Endodermal cell (in vitro differentiated cells): ENCODE data around the gene ARHGAP44. TPM values are rescaled to one million over a fixed set of nuclear protein-coding genes. Genes with fewer than 3 reads are reported as not detected.
A peak's percentile ranks its signal among the peaks of the same experiment; 100 is the strongest.

Source experiments
- DNase-seq: peaks from one replicate; pipeline ENCODE4 v3.0.0-alpha.2; 2017
- H3K27ac ChIP-seq: 2 replicates; pipeline ENCODE4 v1.5.1; 2013; ENCODE audit warnings: mild to moderate bottlenecking, low read depth, low read length, moderate library complexity
- H3K27me3 ChIP-seq: 2 replicates; pipeline ENCODE4 v1.6.1; 2013; ENCODE audit warnings: mild to moderate bottlenecking, low read length, moderate library complexity; ENCODE audit not compliant: insufficient read depth, control insufficient read depth, poor library complexity, severe bottlenecking
- H3K36me3 ChIP-seq: 2 replicates; pipeline ENCODE4 v1.7.0; 2013; ENCODE audit warnings: mild to moderate bottlenecking, low read length, moderate library complexity; ENCODE audit not compliant: control insufficient read depth, insufficient read depth
- H3K4me1 ChIP-seq: one replicate; pipeline ENCODE4 v1.7.0; 2013; ENCODE audit warnings: low read length; ENCODE audit not compliant: control insufficient read depth, insufficient read depth
- H3K4me3 ChIP-seq: 2 replicates; pipeline ENCODE4 v1.5.1; 2013; ENCODE audit warnings: mild to moderate bottlenecking, low read length, moderate library complexity
- H3K9ac ChIP-seq: 2 replicates; pipeline ENCODE4 v1.6.1; 2013; ENCODE audit warnings: mild to moderate bottlenecking, low read length, moderate library complexity; ENCODE audit not compliant: poor library complexity, severe bottlenecking; ENCODE audit errors: extremely low read depth
- H3K9me3 ChIP-seq: 2 replicates; pipeline ENCODE4 v1.6.1; 2013; ENCODE audit warnings: mild to moderate bottlenecking, low read length, moderate library complexity; ENCODE audit not compliant: control insufficient read depth
- H3K27ac Mint-ChIP-seq: 2 replicates; pipeline ENCODE4 v1.8.0; 2020; ENCODE audit warnings: mixed read lengths
- H3K27me3 Mint-ChIP-seq: 2 replicates; pipeline ENCODE4 v1.8.0; 2021; ENCODE audit warnings: mild to moderate bottlenecking, mixed read lengths; ENCODE audit not compliant: insufficient read depth
- H3K36me3 Mint-ChIP-seq: 2 replicates; pipeline ENCODE4 v1.8.0; 2020; ENCODE audit warnings: low read depth, mixed read lengths
- H3K4me1 Mint-ChIP-seq: 2 replicates; pipeline ENCODE4 v1.8.0; 2020; ENCODE audit warnings: mixed read lengths
- H3K4me3 Mint-ChIP-seq: 2 replicates; pipeline ENCODE4 v1.8.0; 2020; ENCODE audit warnings: mild to moderate bottlenecking, moderate library complexity, mixed read lengths
- H3K9me3 Mint-ChIP-seq: 2 replicates; pipeline ENCODE4 v1.8.0; 2020; ENCODE audit warnings: mild to moderate bottlenecking, mixed read lengths
- CTCF ChIP-seq: fragments of 200-600 bp; sonication (generic); conservative IDR thresholded peaks from 2 replicates; pipeline ENCODE4 v1.5.0; 2021; ENCODE audit warnings: antibody characterized with exemption, mild to moderate bottlenecking
- WGBS, 2 experiments: methylation state at CpG; one replicate each; pipeline versions ENCODE4 v1.1.5 to v1.1.7; 2013; ENCODE audit warnings: missing lambda C conversion rate in 2 of 2, mixed read lengths in 1 of 2; ENCODE audit not compliant: insufficient coverage in 1 of 2, insufficient read length in 1 of 2; 5-methylcytosine and 5-hydroxymethylcytosine counted together
- total RNA-seq, 2 donors: library from RNA; stranded (reverse); fragmentation: NEBNext Ultra II Directional in 1 of 2; extraction: Animal tissue kit (Norgen Biotek cat#: 25700) in 1 of 2; gene quantifications; 2 replicates in 1 of 2; 3 replicates in 1 of 2; pipeline ENCODE4 v1.2.1, GENCODE V29; 2021

ARHGAP44 gene
- total RNA-seq, 2 donors from 2014 or later = 14.2 to 21.9 TPM

GRCh38 chr17:12773153-12773552 is 16.1 kb upstream of the ARHGAP44 start:
- no peaks in the 10 kb centered on the region for H3K27me3 Mint-ChIP-seq
- Histone ChIP-seq H3K36me3 (no peaks in the 10 kb centered on the region), H3K4me3 (no peak overlapping the region), H3K9ac (no peak overlapping the region), H3K27me3 (no peaks in the 10 kb centered on the region), H3K9me3 (no peaks in the 10 kb centered on the region), H3K4me1 (no peaks in the 10 kb centered on the region), H3K27ac (no peak overlapping the region)
- WGBS, 2 experiments = 86 to 100% methylated on average over 1 of the region's 1 CpG
- no peak for DNase-seq
- H3K4me1 Mint-ChIP-seq = no peaks in the 10 kb centered on the region
- no peaks in the 10 kb centered on the region for H3K36me3 Mint-ChIP-seq
- H3K4me3 Mint-ChIP-seq = no peak overlapping the region
- no peak overlapping the region for H3K27ac Mint-ChIP-seq
- no peak for TF ChIP-seq CTCF
- H3K9me3 Mint-ChIP-seq = no peaks in the 10 kb centered on the region

- Histone ChIP-seq H3K9ac (peak overlapping the region; percentile 53), H3K27ac (no peak overlapping the region), H3K36me3 (no peaks in the 10 kb centered on the region), H3K4me1 (peaks cover 4% of the 10 kb centered on the region), H3K27me3 (peaks cover 30% of the 10 kb centered on the region), H3K9me3 (no peaks in the 10 kb centered on the region), H3K4me3 (peak overlapping the region; percentile 89)
- peaks cover 24% of the 10 kb centered on the region for H3K27me3 Mint-ChIP-seq
- peak overlapping the region; percentile 96 for H3K4me3 Mint-ChIP-seq
- peak; percentile 97 for DNase-seq
- peak overlapping the region; percentile 13 for H3K27ac Mint-ChIP-seq
- TF ChIP-seq CTCF = no peak
- 3 to 4% methylated on average over 7 to 16 of the region's 16 CpGs for WGBS, 2 experiments
- peaks cover 18% of the 10 kb centered on the region for H3K4me1 Mint-ChIP-seq
- no peaks in the 10 kb centered on the region for H3K9me3 Mint-ChIP-seq
- H3K36me3 Mint-ChIP-seq = no peaks in the 10 kb centered on the region
Measured at GRCh38 chr17:12789075-12789480, 220 bp upstream of the ARHGAP44 start.

- Mint-ChIP-seq H3K9me3 (no peaks in the 10 kb centered on the region), H3K27me3 (peaks cover 24% of the 10 kb centered on the region), H3K4me3 (peak overlapping the region; percentile 96), H3K36me3 (no peaks in the 10 kb centered on the region), H3K4me1 (peaks cover 20% of the 10 kb centered on the region), H3K27ac (peak overlapping the region; percentile 92)
- Histone ChIP-seq H3K36me3 (no peaks in the 10 kb centered on the region), H3K4me3 (peak overlapping the region; percentile 89), H3K27ac (no peak overlapping the region), H3K4me1 (peaks cover 4% of the 10 kb centered on the region), H3K27me3 (peaks cover 26% of the 10 kb centered on the region), H3K9ac (peak overlapping the region; percentile 53), H3K9me3 (no peaks in the 10 kb centered on the region)
- DNase-seq = no peak
- 11 to 15% methylated on average over 15 to 27 of the region's 27 CpGs for WGBS, 2 experiments
- no peak for TF ChIP-seq CTCF
Measured at GRCh38 chr17:12790249-12791106, 1.2 kb downstream of the ARHGAP44 start.
